Ascending aorta (tissue), 2 donors: ENCODE measurements around the gene SEMA4A. TPM values are rescaled to one million over a fixed set of nuclear protein-coding genes. Genes with fewer than 3 reads are reported as not detected.
A peak's percentile ranks its signal among the peaks of the same experiment; 100 is the strongest.

Experiments used
- DNase-seq, 2 donors: peaks; one replicate each; pipeline ENCODE4 v3.0.0-alpha.2; 2019; ENCODE audit warnings: low spot score in 2 of 2
- H3K27ac ChIP-seq, 2 donors: fragments of 200-600 bp; sonication (generic); one replicate each; pipeline ENCODE4 v1.5.1; 2016 to 2017; ENCODE audit warnings: mild to moderate bottlenecking in 1 of 2
- H3K27me3 ChIP-seq: fragments of 200-600 bp; sonication (generic); one replicate; pipeline ENCODE4 v1.5.1; 2017
- H3K36me3 ChIP-seq, 2 donors: fragments of 200-600 bp; sonication (generic); one replicate each; pipeline ENCODE4 v1.5.1; 2016
- H3K4me1 ChIP-seq, 2 donors: fragments of 200-600 bp; sonication (generic); one replicate each; pipeline ENCODE4 v1.5.1; 2016 to 2017; ENCODE audit warnings: mild to moderate bottlenecking in 1 of 2
- H3K4me3 ChIP-seq, 2 donors: fragments of 200-600 bp; sonication (generic); one replicate each; pipeline ENCODE4 v1.5.1; 2016 to 2017; ENCODE audit warnings: mild to moderate bottlenecking in 1 of 2
- H3K9me3 ChIP-seq, 2 donors: fragments of 200-600 bp; sonication (generic); one replicate each; pipeline ENCODE4 v1.5.1; 2016
- intact Hi-C: fragments of 100-400 bp; cut with DNase I; formaldehyde crosslinking; loops from one replicate; pipeline ENCODE4 v1.15.1; 2023
- total RNA-seq: library from RNA; depleted of rRNA; stranded (reverse); fragments of >200 nt; gene quantifications from one replicate; pipeline ENCODE4 v1.1.0, GENCODE V29; 2016
- TF ChIP-seq, protein P1 (sequence below), 3 experiments: fragments of 200-600 bp in 2 of 3; fragments of 450-650 bp in 1 of 3; sonication (generic) in 2 of 3; IDR thresholded peaks; one replicate each; pipeline ENCODE4 v1.5.1; 2016 to 2019; ENCODE audit warnings: antibody characterized with exemption in 3 of 3, mild to moderate bottlenecking in 1 of 3, moderate library complexity in 1 of 3

SEMA4A gene
- total RNA-seq, 1 donor from 2014 or later, result 0.64 TPM

DNA sequence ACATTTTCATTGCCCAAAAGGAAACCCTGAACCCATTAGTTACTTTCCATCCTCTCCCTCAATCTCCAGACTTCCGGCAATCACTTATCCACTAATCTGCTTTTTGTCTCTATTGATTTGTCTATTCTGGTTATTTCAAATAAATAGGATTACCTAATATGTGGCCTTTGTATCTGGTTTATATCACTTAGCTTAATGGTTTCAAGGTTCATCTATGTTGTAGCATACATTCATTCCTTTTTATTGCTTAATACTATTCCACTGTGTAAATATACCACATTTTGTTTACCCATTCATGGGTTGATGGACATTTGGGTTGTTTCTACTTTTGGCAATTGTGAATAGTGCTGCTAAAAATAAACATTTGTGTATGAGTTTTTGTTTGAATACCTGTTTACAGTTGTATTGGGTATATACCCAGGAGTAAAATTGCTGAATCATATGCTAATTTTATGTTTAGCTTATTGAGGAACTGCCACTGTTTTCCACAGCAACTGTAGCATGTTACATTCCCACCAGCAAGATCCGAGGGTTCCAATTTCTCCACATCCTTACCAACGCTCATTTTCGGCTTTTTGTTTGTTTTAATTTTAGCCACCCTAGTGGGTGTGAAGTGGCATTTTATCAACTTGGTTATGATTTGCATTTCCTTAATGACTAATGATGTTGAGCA is 38.0 kb downstream of the SEMA4A start:
- H3K4me1 ChIP-seq, result peaks cover 7 to 9% of the 10 kb centered on the region in 2 donors
- no peaks in the 10 kb centered on the region for H3K27me3 ChIP-seq
- no peak for DNase-seq
- H3K36me3 ChIP-seq, result no peaks in the 10 kb centered on the region
- intact Hi-C loops, result loop anchor here (5.0 kb wide), 1 partner anchor 44 kb away; no protein-coding TSS in a partner anchor
- no peaks in the 10 kb centered on the region for H3K9me3 ChIP-seq
- TF ChIP-seq, protein P1, sequence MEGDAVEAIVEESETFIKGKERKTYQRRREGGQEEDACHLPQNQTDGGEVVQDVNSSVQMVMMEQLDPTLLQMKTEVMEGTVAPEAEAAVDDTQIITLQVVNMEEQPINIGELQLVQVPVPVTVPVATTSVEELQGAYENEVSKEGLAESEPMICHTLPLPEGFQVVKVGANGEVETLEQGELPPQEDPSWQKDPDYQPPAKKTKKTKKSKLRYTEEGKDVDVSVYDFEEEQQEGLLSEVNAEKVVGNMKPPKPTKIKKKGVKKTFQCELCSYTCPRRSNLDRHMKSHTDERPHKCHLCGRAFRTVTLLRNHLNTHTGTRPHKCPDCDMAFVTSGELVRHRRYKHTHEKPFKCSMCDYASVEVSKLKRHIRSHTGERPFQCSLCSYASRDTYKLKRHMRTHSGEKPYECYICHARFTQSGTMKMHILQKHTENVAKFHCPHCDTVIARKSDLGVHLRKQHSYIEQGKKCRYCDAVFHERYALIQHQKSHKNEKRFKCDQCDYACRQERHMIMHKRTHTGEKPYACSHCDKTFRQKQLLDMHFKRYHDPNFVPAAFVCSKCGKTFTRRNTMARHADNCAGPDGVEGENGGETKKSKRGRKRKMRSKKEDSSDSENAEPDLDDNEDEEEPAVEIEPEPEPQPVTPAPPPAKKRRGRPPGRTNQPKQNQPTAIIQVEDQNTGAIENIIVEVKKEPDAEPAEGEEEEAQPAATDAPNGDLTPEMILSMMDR (IDR thresholded peaks at IDR 0.05), result no peak
- H3K27ac ChIP-seq, result no peak overlapping the region
- no peak overlapping the region for H3K4me3 ChIP-seq

DNA sequence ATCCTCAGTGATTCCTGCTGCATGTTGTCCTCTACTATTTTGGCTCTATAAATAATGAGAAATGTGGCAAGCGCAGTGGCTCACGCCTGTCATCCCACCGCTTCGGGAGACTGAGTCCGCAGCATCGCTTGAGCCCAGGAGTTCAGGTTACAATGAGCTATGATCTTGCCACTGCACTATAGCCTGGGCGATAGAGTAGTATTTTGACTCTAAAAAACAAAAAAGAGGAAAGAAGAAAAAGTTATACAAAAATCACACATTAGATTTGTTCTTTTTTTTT is 39.8 kb downstream of the SEMA4A start:
- H3K27ac ChIP-seq, result peak overlapping the region; percentile 82 to 87
- intact Hi-C loops, result loop anchor here (1.0 to 5.0 kb wide), 2 partner anchors 32 to 46 kb away; no protein-coding TSS in a partner anchor

DNA sequence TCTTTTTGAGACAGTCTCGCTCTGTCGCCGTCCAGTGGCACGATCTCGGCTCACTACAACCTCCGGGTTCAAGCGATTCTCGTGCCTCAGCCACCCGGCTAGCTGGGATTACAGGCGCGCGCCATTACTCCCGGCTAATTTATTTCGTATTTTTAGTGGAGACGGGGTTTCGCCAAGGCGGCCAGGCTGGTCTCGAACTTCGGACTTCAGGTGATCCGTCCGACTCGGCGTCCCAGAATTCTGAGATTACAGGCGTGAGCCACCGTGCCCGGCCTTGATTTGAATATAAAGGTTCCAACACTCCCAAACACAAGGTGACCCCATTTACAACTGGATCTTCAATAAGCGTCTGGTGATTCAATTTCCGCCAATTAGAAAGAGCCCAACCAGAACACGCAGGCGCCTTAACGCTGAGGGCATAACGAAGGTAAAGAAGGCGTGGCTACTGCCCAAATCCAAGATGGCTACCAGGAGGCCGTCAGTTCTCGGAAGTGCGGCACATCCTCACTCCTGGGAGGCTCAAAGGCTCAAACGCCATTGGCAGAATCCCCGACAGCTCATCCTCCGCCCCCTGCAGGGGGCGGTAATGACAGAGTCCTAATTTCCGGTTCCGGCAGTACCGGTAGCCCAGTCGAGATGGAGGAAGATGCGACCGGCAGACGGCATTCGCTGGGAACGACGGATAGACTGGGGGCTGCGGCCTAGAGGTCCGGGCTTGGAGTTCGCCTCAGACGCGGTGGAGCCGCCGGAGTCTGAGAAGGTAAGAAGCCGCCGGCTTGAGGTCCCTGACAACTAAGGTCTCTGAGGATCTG is 40.3 kb downstream of the SEMA4A start, which contains the start of gene SLC25A44:
Gene SLC25A44 (plus strand): TSS at position 617 of the 812 bp plus-strand sequence. CDS start 5,744 bp downstream, outside the sequence.
- no peaks in the 10 kb centered on the region for H3K27me3 ChIP-seq
- peak within 1 kb of the TSS; percentile 82 to 87 for H3K27ac ChIP-seq
- H3K9me3 ChIP-seq, result no peaks in the 10 kb centered on the region
- H3K4me1 ChIP-seq, result peaks cover 7 to 9% of the 10 kb centered on the region in 2 donors
- H3K4me3 ChIP-seq, result peak within 1 kb of the TSS; percentile 70 to 97
- no peaks in the 10 kb centered on the region for H3K36me3 ChIP-seq
- peak; percentile 86 to 99 for DNase-seq
- TF ChIP-seq, protein P1 (IDR thresholded peaks at IDR 0.05), result peak; percentile 28 to 44 (median 44)
- intact Hi-C loops, result loop anchor here (1.0 to 5.0 kb wide), 3 partner anchors 19 to 46 kb away; no protein-coding TSS in a partner anchor

More for the DNA sequence above, 39.8 kb downstream of the SEMA4A start:
- no peaks in the 10 kb centered on the region for H3K27me3 ChIP-seq
- TF ChIP-seq, protein P1 (IDR thresholded peaks at IDR 0.05), result no peak
- no peak for DNase-seq
- H3K9me3 ChIP-seq, result no peaks in the 10 kb centered on the region
- peaks cover 7 to 9% of the 10 kb centered on the region in 2 donors for H3K4me1 ChIP-seq
- no peaks in the 10 kb centered on the region for H3K36me3 ChIP-seq
- peak overlapping the region; percentile 70 to 97 for H3K4me3 ChIP-seq

DNA sequence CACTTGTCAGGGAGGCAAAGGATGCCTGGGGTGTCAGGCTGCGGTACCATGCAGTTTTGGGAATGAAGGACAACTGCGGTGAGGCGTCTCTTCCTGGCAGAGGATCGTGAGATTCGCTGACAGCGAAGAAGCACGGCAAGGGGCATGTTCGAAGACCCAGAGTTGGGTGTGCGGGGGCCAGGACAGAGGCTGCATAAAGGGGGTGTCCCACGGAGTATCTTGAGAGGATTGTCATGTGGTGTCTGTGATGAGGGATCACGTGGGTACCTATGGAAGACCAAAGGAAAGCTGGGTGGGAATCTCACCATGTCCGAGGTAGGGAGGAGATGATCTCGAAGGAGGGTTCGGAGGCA is 40.9 kb downstream of the SEMA4A start:
- TF ChIP-seq, protein P1 (IDR thresholded peaks at IDR 0.05), result no peak
- peak overlapping the region; percentile 70 to 97 for H3K4me3 ChIP-seq
- intact Hi-C loops, result loop anchor here (1.0 to 5.0 kb wide), 2 partner anchors 18 to 47 kb away; no protein-coding TSS in a partner anchor
- no peak for DNase-seq
- no peaks in the 10 kb centered on the region for H3K9me3 ChIP-seq
- H3K27ac ChIP-seq, result peak overlapping the region; percentile 82 to 87
- peaks cover 0 to under 1% of the 10 kb centered on the region in 2 donors for H3K36me3 ChIP-seq
- peaks cover 7 to 9% of the 10 kb centered on the region in 2 donors for H3K4me1 ChIP-seq
- no peaks in the 10 kb centered on the region for H3K27me3 ChIP-seq

DNA sequence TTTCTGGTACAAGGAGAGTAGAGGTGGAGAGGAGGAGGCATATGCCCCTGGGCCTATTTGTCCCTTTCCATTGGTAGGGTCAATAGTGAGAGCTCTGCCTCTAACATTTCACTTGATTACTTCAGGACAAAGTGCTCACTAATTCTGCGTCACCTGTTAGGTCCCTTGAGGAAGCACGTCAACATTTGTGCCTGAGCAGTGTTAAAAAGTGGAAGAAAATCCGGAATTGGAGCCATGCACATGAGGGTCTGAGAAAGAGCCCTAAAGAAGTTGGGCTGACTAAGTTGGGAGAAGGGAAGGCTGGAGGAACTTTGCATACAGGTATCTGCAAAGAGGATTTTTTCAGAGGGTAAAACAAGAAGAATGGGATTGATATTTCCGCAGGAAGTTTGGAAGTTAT is 42.5 kb downstream of the SEMA4A start:
- intact Hi-C loops, result no loop called here
- TF ChIP-seq, protein P1 (IDR thresholded peaks at IDR 0.05), result no peak
- peaks cover 7 to 9% of the 10 kb centered on the region in 2 donors for H3K4me1 ChIP-seq

More for the DNA sequence above, 42.5 kb downstream of the SEMA4A start:
- H3K9me3 ChIP-seq, result no peaks in the 10 kb centered on the region
- no peak overlapping the region for H3K4me3 ChIP-seq
- no peaks in the 10 kb centered on the region for H3K27me3 ChIP-seq
- DNase-seq, result no peak
- H3K36me3 ChIP-seq, result peaks cover 5 to 15% of the 10 kb centered on the region in 2 donors
- no peak overlapping the region for H3K27ac ChIP-seq
